D721Med (cell line): ENCODE results near the gene DNAJC21.
A peak's percentile ranks its signal among the peaks of the same experiment; 100 is the strongest.
"Not testable (repeated sequence)": the region's sequence is repeated elsewhere in the genome, so short reads cannot be mapped to it uniquely, and the experiment has no call there.

ENCODE experiments used
- DNase-seq: peaks from one replicate; pipeline ENCODE4 v3.0.0; 2011; ENCODE audit warnings: low spot score; ENCODE audit not compliant: insufficient read length
- FAIRE-seq: peaks from 2 replicates; lab custom pipeline; 2011; peaks lifted over from hg19 to GRCh38; lab: Jason Lieb, UNC
- CTCF ChIP-seq: IDR thresholded peaks from 2 replicates; pipeline ENCODE4 v1.5.1; 2012; ENCODE audit warnings: mild to moderate bottlenecking, control low read depth; ENCODE audit not compliant: insufficient read depth; ENCODE audit errors: missing control alignments

DNAJC21 gene

GRCh38 chr5:34957857-34958690 lies 28.7 kb downstream of the DNAJC21 start:
- DNase-seq (no peak), FAIRE-seq (no peak)
- TF ChIP-seq CTCF, result peak; percentile 47

GRCh38 chr5:34959323-34959722 lies 30.0 kb downstream of the DNAJC21 start:
- FAIRE-seq (no peak), DNase-seq (no peak)
- TF ChIP-seq CTCF, result no peak

GRCh38 chr5:34967540-34967939 lies 38.2 kb downstream of the DNAJC21 start:
- no peak for TF ChIP-seq CTCF
- FAIRE-seq (no peak), DNase-seq (no peak)

- TF ChIP-seq CTCF, result no peak
- DNase-seq (no peak), FAIRE-seq (no peak)
Observed at GRCh38 chr5:34968258-34968657, 38.9 kb downstream of the DNAJC21 start.

GRCh38 chr5:34970552-34970951 lies 41.2 kb downstream of the DNAJC21 start:
- FAIRE-seq (no peak), DNase-seq (no peak)
- TF ChIP-seq CTCF, result no peak

GRCh38 chr5:34971655-34972054 lies 42.3 kb downstream of the DNAJC21 start:
- not testable (repeated sequence) for DNase-seq, FAIRE-seq

- no peak for TF ChIP-seq CTCF
- FAIRE-seq (no peak), DNase-seq (no peak)
Observed at GRCh38 chr5:34976347-34976746, 47.0 kb downstream of the DNAJC21 start.
